Endodermal cell (in vitro differentiated cells): Measurements from ENCODE around the gene BICDL1. TPM values are rescaled to one million over a fixed set of nuclear protein-coding genes. Genes with fewer than 3 reads are reported as not detected.

Source experiments
- DNase-seq: peaks from one replicate; pipeline ENCODE4 v3.0.0-alpha.2; 2017
- H3K27ac ChIP-seq: 2 replicates; pipeline ENCODE4 v1.5.1; 2013; ENCODE audit warnings: mild to moderate bottlenecking, low read depth, low read length, moderate library complexity
- H3K27me3 ChIP-seq: 2 replicates; pipeline ENCODE4 v1.6.1; 2013; ENCODE audit warnings: mild to moderate bottlenecking, low read length, moderate library complexity; ENCODE audit not compliant: insufficient read depth, control insufficient read depth, poor library complexity, severe bottlenecking
- H3K36me3 ChIP-seq: 2 replicates; pipeline ENCODE4 v1.7.0; 2013; ENCODE audit warnings: mild to moderate bottlenecking, low read length, moderate library complexity; ENCODE audit not compliant: control insufficient read depth, insufficient read depth
- H3K4me1 ChIP-seq: one replicate; pipeline ENCODE4 v1.7.0; 2013; ENCODE audit warnings: low read length; ENCODE audit not compliant: control insufficient read depth, insufficient read depth
- H3K4me3 ChIP-seq: 2 replicates; pipeline ENCODE4 v1.5.1; 2013; ENCODE audit warnings: mild to moderate bottlenecking, low read length, moderate library complexity
- H3K9ac ChIP-seq: 2 replicates; pipeline ENCODE4 v1.6.1; 2013; ENCODE audit warnings: mild to moderate bottlenecking, low read length, moderate library complexity; ENCODE audit not compliant: poor library complexity, severe bottlenecking; ENCODE audit errors: extremely low read depth
- H3K9me3 ChIP-seq: 2 replicates; pipeline ENCODE4 v1.6.1; 2013; ENCODE audit warnings: mild to moderate bottlenecking, low read length, moderate library complexity; ENCODE audit not compliant: control insufficient read depth
- H3K27ac Mint-ChIP-seq: 2 replicates; pipeline ENCODE4 v1.8.0; 2020; ENCODE audit warnings: mixed read lengths
- H3K27me3 Mint-ChIP-seq: 2 replicates; pipeline ENCODE4 v1.8.0; 2021; ENCODE audit warnings: mild to moderate bottlenecking, mixed read lengths; ENCODE audit not compliant: insufficient read depth
- H3K36me3 Mint-ChIP-seq: 2 replicates; pipeline ENCODE4 v1.8.0; 2020; ENCODE audit warnings: low read depth, mixed read lengths
- H3K4me1 Mint-ChIP-seq: 2 replicates; pipeline ENCODE4 v1.8.0; 2020; ENCODE audit warnings: mixed read lengths
- H3K4me3 Mint-ChIP-seq: 2 replicates; pipeline ENCODE4 v1.8.0; 2020; ENCODE audit warnings: mild to moderate bottlenecking, moderate library complexity, mixed read lengths
- H3K9me3 Mint-ChIP-seq: 2 replicates; pipeline ENCODE4 v1.8.0; 2020; ENCODE audit warnings: mild to moderate bottlenecking, mixed read lengths
- WGBS, 2 experiments: methylation state at CpG; one replicate each; pipeline versions ENCODE4 v1.1.5 to v1.1.7; 2013; ENCODE audit warnings: missing lambda C conversion rate in 2 of 2, mixed read lengths in 1 of 2; ENCODE audit not compliant: insufficient coverage in 1 of 2, insufficient read length in 1 of 2; 5-methylcytosine and 5-hydroxymethylcytosine counted together
- total RNA-seq, 2 donors: library from RNA; stranded (reverse); fragmentation: NEBNext Ultra II Directional in 1 of 2; extraction: Animal tissue kit (Norgen Biotek cat#: 25700) in 1 of 2; gene quantifications; 2 replicates in 1 of 2; 3 replicates in 1 of 2; pipeline ENCODE4 v1.2.1, GENCODE V29; 2021
- TF ChIP-seq, protein P1 (sequence below): fragments of 200-600 bp; sonication (generic); conservative IDR thresholded peaks from 2 replicates; pipeline ENCODE4 v1.5.0; 2021; ENCODE audit warnings: antibody characterized with exemption, mild to moderate bottlenecking

BICDL1 gene
- total RNA-seq, 2 donors from 2014 or later = 14.5 to 22.3 TPM

- H3K9me3 Mint-ChIP-seq = no peaks in the 10 kb centered on the region
- H3K4me3 Mint-ChIP-seq = no peak overlapping the region
- Histone ChIP-seq H3K36me3 (peaks cover 97% of the 10 kb centered on the region), H3K9me3 (no peaks in the 10 kb centered on the region), H3K27ac (no peak overlapping the region), H3K4me3 (no peak overlapping the region), H3K27me3 (no peaks in the 10 kb centered on the region), H3K9ac (no peak overlapping the region), H3K4me1 (no peaks in the 10 kb centered on the region)
- no peak for DNase-seq
- 96 to 99% methylated on average over 14 to 15 of the region's 15 CpGs for WGBS, 2 experiments
- peaks cover 87% of the 10 kb centered on the region for H3K36me3 Mint-ChIP-seq
- no peaks in the 10 kb centered on the region for H3K27me3 Mint-ChIP-seq
- TF ChIP-seq, protein P1, sequence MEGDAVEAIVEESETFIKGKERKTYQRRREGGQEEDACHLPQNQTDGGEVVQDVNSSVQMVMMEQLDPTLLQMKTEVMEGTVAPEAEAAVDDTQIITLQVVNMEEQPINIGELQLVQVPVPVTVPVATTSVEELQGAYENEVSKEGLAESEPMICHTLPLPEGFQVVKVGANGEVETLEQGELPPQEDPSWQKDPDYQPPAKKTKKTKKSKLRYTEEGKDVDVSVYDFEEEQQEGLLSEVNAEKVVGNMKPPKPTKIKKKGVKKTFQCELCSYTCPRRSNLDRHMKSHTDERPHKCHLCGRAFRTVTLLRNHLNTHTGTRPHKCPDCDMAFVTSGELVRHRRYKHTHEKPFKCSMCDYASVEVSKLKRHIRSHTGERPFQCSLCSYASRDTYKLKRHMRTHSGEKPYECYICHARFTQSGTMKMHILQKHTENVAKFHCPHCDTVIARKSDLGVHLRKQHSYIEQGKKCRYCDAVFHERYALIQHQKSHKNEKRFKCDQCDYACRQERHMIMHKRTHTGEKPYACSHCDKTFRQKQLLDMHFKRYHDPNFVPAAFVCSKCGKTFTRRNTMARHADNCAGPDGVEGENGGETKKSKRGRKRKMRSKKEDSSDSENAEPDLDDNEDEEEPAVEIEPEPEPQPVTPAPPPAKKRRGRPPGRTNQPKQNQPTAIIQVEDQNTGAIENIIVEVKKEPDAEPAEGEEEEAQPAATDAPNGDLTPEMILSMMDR = no peak
- no peak overlapping the region for H3K27ac Mint-ChIP-seq
- H3K4me1 Mint-ChIP-seq = no peaks in the 10 kb centered on the region
These were observed 142.1 kb downstream of the BICDL1 start for GRCh38 chr12:120131116-120131515.

DNA sequence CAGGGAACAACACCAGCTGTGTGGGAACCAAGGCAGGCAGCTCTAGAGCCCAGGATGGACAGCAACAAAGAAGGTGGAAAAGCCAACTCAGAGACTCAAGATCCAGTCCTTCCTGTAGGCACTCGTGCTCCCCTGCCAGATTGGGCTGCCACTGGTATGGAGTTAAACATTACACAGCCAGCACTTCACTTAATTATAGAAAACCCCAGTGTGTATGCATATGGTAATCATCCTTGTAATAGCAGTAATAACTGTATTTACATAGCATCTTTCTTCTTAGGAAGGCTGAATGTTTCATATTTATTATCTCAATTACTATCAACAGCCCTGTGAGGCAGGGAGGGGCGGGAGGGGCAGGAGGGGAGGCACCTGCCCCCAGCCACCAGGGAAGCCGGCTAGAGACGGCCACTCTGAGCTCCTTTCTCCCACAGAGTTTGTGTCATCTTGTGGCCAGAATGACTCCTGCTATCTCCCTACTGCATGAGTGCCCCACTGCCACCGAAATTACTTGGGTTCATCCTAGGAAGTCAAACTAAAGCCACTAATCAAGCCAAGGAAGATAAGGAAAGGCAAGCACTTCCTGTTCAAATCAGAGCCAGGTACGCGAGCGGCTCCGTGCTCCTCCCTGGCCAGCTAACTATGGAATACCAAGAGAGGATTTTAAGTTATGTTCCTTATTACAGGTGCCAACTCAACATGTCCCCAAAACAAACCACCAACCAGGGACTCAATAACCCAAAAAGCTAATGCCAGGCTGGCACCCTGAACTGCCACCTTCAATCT, 143.2 kb downstream of the BICDL1 start:
- H3K27me3 Mint-ChIP-seq = no peaks in the 10 kb centered on the region
- H3K9ac ChIP-seq = no peak overlapping the region
- H3K27me3 ChIP-seq = no peaks in the 10 kb centered on the region
- no peaks in the 10 kb centered on the region for H3K9me3 ChIP-seq
- no peak overlapping the region for H3K27ac ChIP-seq
- H3K4me1 Mint-ChIP-seq = no peaks in the 10 kb centered on the region
- 88 to 95% methylated on average over 5 to 9 of the region's 9 CpGs for WGBS, 2 experiments
- TF ChIP-seq, protein P1 = no peak
- no peak overlapping the region for H3K27ac Mint-ChIP-seq
- DNase-seq = no peak
- H3K4me3 ChIP-seq = no peak overlapping the region
- peaks cover 87% of the 10 kb centered on the region for H3K36me3 Mint-ChIP-seq
- no peaks in the 10 kb centered on the region for H3K4me1 ChIP-seq
- no peak overlapping the region for H3K4me3 Mint-ChIP-seq
- peaks cover 97% of the 10 kb centered on the region for H3K36me3 ChIP-seq
- no peaks in the 10 kb centered on the region for H3K9me3 Mint-ChIP-seq

DNA sequence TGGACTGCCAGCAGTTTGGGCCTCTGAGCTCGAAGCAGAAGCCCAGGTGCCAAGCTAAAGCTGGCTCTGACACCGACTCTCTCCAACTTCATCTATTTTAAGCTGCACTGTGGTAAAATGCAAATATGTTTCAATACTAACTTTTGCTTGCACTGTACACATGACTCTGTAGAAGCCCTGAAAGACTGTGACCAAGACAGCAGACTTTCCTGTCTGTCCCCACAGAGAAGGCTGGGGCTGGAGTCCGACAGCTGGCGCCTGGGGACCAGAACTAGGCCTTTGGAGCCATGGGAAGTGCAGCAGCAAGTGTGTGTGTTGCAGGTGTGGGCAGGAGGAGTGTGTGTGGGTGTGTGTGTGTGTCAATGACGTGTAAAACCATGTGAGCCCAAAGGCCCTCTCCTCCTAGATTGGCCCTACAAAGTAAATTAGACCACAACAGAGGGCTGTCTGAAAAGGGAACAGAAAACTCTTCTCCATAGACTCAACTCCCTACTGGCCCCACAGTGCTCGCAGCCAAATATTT, 143.9 kb downstream of the BICDL1 start:
- peaks cover 87% of the 10 kb centered on the region for H3K36me3 Mint-ChIP-seq
- Histone ChIP-seq H3K9me3 (no peaks in the 10 kb centered on the region), H3K4me1 (no peaks in the 10 kb centered on the region), H3K27ac (no peak overlapping the region), H3K9ac (no peak overlapping the region), H3K4me3 (no peak overlapping the region), H3K36me3 (peaks cover 96% of the 10 kb centered on the region), H3K27me3 (no peaks in the 10 kb centered on the region)
- no peak overlapping the region for H3K27ac Mint-ChIP-seq
- H3K27me3 Mint-ChIP-seq = no peaks in the 10 kb centered on the region
- WGBS, 2 experiments = 92 to 100% methylated on average over 2 to 6 of the region's 6 CpGs
- no peaks in the 10 kb centered on the region for H3K9me3 Mint-ChIP-seq
- TF ChIP-seq, protein P1 = no peak
- no peak overlapping the region for H3K4me3 Mint-ChIP-seq
- H3K4me1 Mint-ChIP-seq = no peaks in the 10 kb centered on the region
- DNase-seq = no peak
